GM12878 (cell line): ENCODE data around the gene DCDC2C. TPM values are rescaled to one million over a fixed set of nuclear protein-coding genes. Genes with fewer than 3 reads are reported as not detected.

Source experiments
- ATAC-seq: fragments of 200-7000 bp; cut with Tn5 transposase; 3 replicates; pipeline ENCODE4 v1.9.1; 2020; ENCODE audit warnings: mild to moderate bottlenecking, moderate library complexity
- BruUV-seq: library from RNA; stranded (reverse); fragments of 400-500 nt; replicated peaks from 2 replicates; lab custom pipeline; 2021; lab: Mats Ljungman, UMichigan
- CTCF ChIA-PET: fragments of 300-600 bp; sonication (Branson Sonifier 250); formaldehyde crosslinking; extraction: SDS; loops from one replicate; lab custom pipeline; 2021; ENCODE audit warnings: inconsistent platforms; lab: Yijun Ruan, JAX
- POLR2A ChIA-PET: fragments of 350-600 bp; formaldehyde crosslinking; extraction: SDS; loops from one replicate; lab custom pipeline; 2021; ENCODE audit warnings: inconsistent platforms; lab: Charles Lee
- RAD21 ChIA-PET: fragments of 300-600 bp; sonication (Branson Sonifier 250); formaldehyde crosslinking; loops from one replicate; lab custom pipeline; 2023; ENCODE audit warnings: antibody characterized with exemption; ENCODE audit not compliant: unreplicated experiment; lab: Charles Lee
- SMC1A ChIA-PET: fragments of 300-600 bp; sonication (Branson Sonifier 250); formaldehyde crosslinking; loops from one replicate; lab custom pipeline; 2023; ENCODE audit not compliant: unreplicated experiment, uncharacterized antibody; lab: Charles Lee
- DNase-seq: peaks from one replicate; pipeline ENCODE4 v3.0.0-alpha.2; 2011; ENCODE audit warnings: low read depth, low spot score
- FAIRE-seq: peaks from 3 replicates; lab custom pipeline; 2011; peaks lifted over from hg19 to GRCh38; lab: Jason Lieb, UNC
- H2AFZ ChIP-seq: 2 replicates; pipeline ENCODE4 v1.6.0; 2011; ENCODE audit warnings: low read depth, low read length, control low read depth; ENCODE audit not compliant: control insufficient read depth
- H3K27ac ChIP-seq: 2 replicates; pipeline ENCODE4 v1.5.1; 2011; ENCODE audit warnings: control low read depth; ENCODE audit not compliant: control insufficient read depth, insufficient read depth
- H3K27me3 ChIP-seq, 2 experiments: replicated peaks in 1 of 2; 2 replicates each; pipeline versions ENCODE4 v1.6.0 to v1.6.1; 2011; ENCODE audit warnings: low read length in 1 of 2; ENCODE audit not compliant: control insufficient read depth in 2 of 2, insufficient read depth in 2 of 2
- H3K36me3 ChIP-seq, 2 experiments: 2 replicates each; pipeline ENCODE4 v1.5.1; 2011; ENCODE audit warnings: low read length in 1 of 2; ENCODE audit not compliant: control insufficient read depth in 2 of 2, insufficient read depth in 2 of 2
- H3K4me1 ChIP-seq: 2 replicates; pipeline ENCODE4 v1.6.1; 2011; ENCODE audit warnings: mild to moderate bottlenecking, low read length, moderate library complexity, mixed read lengths; ENCODE audit not compliant: control insufficient read depth, insufficient read depth
- H3K4me2 ChIP-seq: 2 replicates; pipeline ENCODE4 v1.6.0; 2011; ENCODE audit warnings: control low read depth; ENCODE audit not compliant: control insufficient read depth, insufficient read depth
- H3K4me3 ChIP-seq: fragments of 200-600 bp; sonication (generic); 2 replicates; pipeline ENCODE4 v1.5.1; 2016
- H3K79me2 ChIP-seq: 2 replicates; pipeline ENCODE4 v1.6.0; 2011; ENCODE audit warnings: low read length; ENCODE audit not compliant: control insufficient read depth, insufficient read depth
- H3K9ac ChIP-seq: 2 replicates; pipeline ENCODE4 v1.8.0; 2011; ENCODE audit warnings: low read length, control low read depth, mixed read lengths; ENCODE audit not compliant: control insufficient read depth, insufficient read depth
- H3K9me3 ChIP-seq: replicated peaks from 3 replicates; pipeline ENCODE4 v1.5.1; 2011; ENCODE audit warnings: mild to moderate bottlenecking, low read length; ENCODE audit not compliant: control insufficient read depth, insufficient read depth
- H4K20me1 ChIP-seq: 2 replicates; pipeline ENCODE4 v1.6.0; 2011; ENCODE audit not compliant: control insufficient read depth, insufficient read depth
- CREB1 ChIP-seq: IDR thresholded peaks from 2 replicates; pipeline ENCODE4 v1.6.1; 2012; ENCODE audit warnings: low read depth, mild to moderate bottlenecking, inconsistent platforms
- RAD21 ChIP-seq: IDR thresholded peaks from 2 replicates; pipeline ENCODE4 v1.6.1; 2011; ENCODE audit warnings: mild to moderate bottlenecking, low read depth, low read length, moderate library complexity; ENCODE audit not compliant: insufficient read depth
- WGBS: methylation state at CpG from one replicate; pipeline ENCODE4 v1.1.6; 2016; ENCODE audit warnings: low lambda C conversion rate; ENCODE audit not compliant: insufficient replicate concordance, insufficient coverage; ENCODE audit errors: missing lambda C conversion rate; 5-methylcytosine and 5-hydroxymethylcytosine counted together
- in situ Hi-C: fragments of 300-500 bp; cut with MboI; formaldehyde crosslinking; loops from 9 replicates; pipeline ENCODE4 v1.14.3; 2018; ENCODE audit warnings: mixed read lengths
- intact Hi-C: fragments of 100-400 bp; cut with micrococcal nuclease; formaldehyde crosslinking; loops from one replicate; pipeline ENCODE4 v1.14.2; 2022; ENCODE audit not compliant: unreplicated experiment
- polyA plus RNA-seq, 11 experiments: library from polyadenylated mRNA; depleted of rRNA in 4 of 11; unstranded in 6 of 11; stranded (reverse) in 5 of 11; fragments of >200 nt; fragmentation: Nextera tagmentation in 4 of 11; fragmentation: Illumina TruSeq in 1 of 11; extraction: Ambion mirVana in 4 of 11; extraction: Trizol in 1 of 11; gene quantifications; 1 replicate in 1 of 11; 2 replicates in 10 of 11; pipeline versions ENCODE4 v1.2.1 to v1.2.3, GENCODE V29; 2011 to 2016; ENCODE audit warnings: inconsistent platforms in 2 of 11, missing spikeins in 2 of 11, low read depth in 1 of 11
- total RNA-seq, 4 experiments: library from RNA; depleted of rRNA in 3 of 4; stranded (reverse); fragments of >200 nt in 3 of 4; fragmentation: Illumina TruSeq in 1 of 4; extraction: Trizol in 1 of 4; gene quantifications; 2 replicates each; pipeline versions ENCODE4 v1.2.1 to v1.2.3, GENCODE V29; 2013 to 2021
- TF ChIP-seq, protein P1 (sequence below), 3 experiments: IDR thresholded peaks in 2 of 3; conservative IDR thresholded peaks in 1 of 3; 2 replicates each; pipeline ENCODE4 v1.5.1; 2011; ENCODE audit warnings: low read depth in 3 of 3, low read length in 3 of 3, mild to moderate bottlenecking in 3 of 3, control low read depth in 2 of 3, moderate library complexity in 2 of 3, inconsistent platforms in 1 of 3, mixed read lengths in 1 of 3; ENCODE audit not compliant: control insufficient read depth in 2 of 3, insufficient read depth in 1 of 3; ENCODE audit errors: extremely low read depth in 1 of 3

The DCDC2C gene
- total and polyA plus RNA-seq, 10 of the 15 experiments (the other 5 are each of a cell fraction or from before 2014, with no cell fraction given) = not detected

DNA sequence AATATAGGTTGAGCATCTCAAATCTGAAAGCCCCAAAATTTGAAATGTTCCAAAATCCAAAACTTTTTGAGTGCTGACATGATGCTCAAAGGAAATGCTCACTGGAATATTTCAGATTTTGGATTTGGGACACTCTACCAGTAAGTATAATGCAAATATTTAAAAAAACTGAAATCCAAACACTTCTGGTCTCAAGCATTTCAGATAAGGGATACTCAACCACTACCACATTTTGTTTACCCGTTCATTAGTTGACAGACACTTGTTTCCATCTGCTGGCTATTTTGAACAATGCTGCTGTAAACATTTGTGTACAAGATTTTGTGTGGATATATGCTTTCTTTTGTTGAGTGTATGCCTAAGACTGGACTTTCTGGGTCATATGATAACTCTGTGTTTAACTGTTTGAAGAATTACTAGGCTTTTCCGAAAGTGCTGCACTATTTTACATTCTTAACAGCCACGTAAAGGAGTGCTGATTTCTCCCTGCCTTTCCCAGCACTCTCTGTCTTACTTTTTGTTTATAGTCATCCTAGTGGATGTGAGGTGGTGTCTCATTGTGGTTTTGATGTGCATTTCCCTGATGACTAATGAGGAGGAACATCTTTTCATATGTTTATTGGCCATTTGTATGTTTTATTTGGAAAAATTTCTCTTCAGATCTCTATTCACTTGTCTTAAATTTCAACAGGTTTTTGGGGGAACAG, 19.5 kb upstream of the DCDC2C start:
- Histone ChIP-seq H3K27me3 (no peaks in the 10 kb centered on the region; a peak in 1 of 4 replicates), H3K4me1 (no peaks in the 10 kb centered on the region), H2AFZ (no peak overlapping the region), H3K9me3 (no peaks in the 10 kb centered on the region), H4K20me1 (no peaks in the 10 kb centered on the region), H3K36me3 (no peaks in the 10 kb centered on the region), H3K9ac (no peak overlapping the region), H3K4me3 (no peak overlapping the region), H3K79me2 (no peaks in the 10 kb centered on the region), H3K4me2 (no peak overlapping the region), H3K27ac (no peak overlapping the region)
- intact Hi-C loops = no loop called here
- CTCF ChIA-PET = interaction anchor here (1.6 kb wide), 1 partner anchor 9 kb away, joined by 12 read pairs; no protein-coding TSS in a partner anchor
- in situ Hi-C loops = no loop called here
- ATAC-seq = no peak
- RAD21 ChIA-PET = no interaction called here
- TF ChIP-seq CREB1 (no peak), RAD21 (0 out of 2 replicates have a peak, but pooled peaks have one; percentile 17)
- TF ChIP-seq, protein P1, sequence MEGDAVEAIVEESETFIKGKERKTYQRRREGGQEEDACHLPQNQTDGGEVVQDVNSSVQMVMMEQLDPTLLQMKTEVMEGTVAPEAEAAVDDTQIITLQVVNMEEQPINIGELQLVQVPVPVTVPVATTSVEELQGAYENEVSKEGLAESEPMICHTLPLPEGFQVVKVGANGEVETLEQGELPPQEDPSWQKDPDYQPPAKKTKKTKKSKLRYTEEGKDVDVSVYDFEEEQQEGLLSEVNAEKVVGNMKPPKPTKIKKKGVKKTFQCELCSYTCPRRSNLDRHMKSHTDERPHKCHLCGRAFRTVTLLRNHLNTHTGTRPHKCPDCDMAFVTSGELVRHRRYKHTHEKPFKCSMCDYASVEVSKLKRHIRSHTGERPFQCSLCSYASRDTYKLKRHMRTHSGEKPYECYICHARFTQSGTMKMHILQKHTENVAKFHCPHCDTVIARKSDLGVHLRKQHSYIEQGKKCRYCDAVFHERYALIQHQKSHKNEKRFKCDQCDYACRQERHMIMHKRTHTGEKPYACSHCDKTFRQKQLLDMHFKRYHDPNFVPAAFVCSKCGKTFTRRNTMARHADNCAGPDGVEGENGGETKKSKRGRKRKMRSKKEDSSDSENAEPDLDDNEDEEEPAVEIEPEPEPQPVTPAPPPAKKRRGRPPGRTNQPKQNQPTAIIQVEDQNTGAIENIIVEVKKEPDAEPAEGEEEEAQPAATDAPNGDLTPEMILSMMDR (IDR thresholded peaks at IDR 0.05 in 2 of 3, conservative IDR thresholded peaks at IDR 0.05 in 1 of 3; ENCODE audit: control insufficient read depth in 2 of 3, extremely low read depth in 1 of 3, insufficient read depth in 1 of 3, low read depth in 3 of 3, low read length in 3 of 3) = 0 out of 6 replicates have a peak, but pooled peaks of 1 of the 3 experiments have one; percentile 4
- FAIRE-seq = no peak
- no peak for DNase-seq
- POLR2A ChIA-PET = no interaction called here
- no TSS peak for BruUV-seq
- SMC1A ChIA-PET = interaction anchor here (1.4 kb wide), 1 partner anchor 8 kb away, joined by 3 read pairs; no protein-coding TSS in a partner anchor
- 39% methylated on average over 3 of the region's 3 CpGs for WGBS
